ENCODE data around the gene APH1B.

APH1B gene

DNA sequence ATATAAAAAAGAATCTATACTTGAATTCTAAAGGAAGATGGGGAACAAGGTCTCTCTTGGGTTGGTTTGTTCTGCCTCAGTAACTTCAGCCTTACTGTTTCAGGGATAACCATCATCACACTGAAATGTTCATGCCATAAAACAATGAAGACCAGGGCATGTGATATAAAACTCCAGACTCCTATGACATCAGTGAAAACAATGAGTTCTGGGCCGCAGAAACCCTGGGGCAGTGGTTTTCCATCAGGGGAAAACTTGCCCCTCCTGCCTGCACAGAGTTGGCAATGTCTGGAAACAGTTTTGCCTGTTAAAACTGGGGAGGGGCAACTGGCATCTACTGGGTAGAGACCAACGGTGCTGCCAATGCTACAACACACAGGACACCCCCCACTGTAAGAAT is 57.4 kb downstream of the APH1B start:
- no peaks in the 10 kb centered on the region for H3K79me2 ChIP-seq
- TF ChIP-seq, protein P1, sequence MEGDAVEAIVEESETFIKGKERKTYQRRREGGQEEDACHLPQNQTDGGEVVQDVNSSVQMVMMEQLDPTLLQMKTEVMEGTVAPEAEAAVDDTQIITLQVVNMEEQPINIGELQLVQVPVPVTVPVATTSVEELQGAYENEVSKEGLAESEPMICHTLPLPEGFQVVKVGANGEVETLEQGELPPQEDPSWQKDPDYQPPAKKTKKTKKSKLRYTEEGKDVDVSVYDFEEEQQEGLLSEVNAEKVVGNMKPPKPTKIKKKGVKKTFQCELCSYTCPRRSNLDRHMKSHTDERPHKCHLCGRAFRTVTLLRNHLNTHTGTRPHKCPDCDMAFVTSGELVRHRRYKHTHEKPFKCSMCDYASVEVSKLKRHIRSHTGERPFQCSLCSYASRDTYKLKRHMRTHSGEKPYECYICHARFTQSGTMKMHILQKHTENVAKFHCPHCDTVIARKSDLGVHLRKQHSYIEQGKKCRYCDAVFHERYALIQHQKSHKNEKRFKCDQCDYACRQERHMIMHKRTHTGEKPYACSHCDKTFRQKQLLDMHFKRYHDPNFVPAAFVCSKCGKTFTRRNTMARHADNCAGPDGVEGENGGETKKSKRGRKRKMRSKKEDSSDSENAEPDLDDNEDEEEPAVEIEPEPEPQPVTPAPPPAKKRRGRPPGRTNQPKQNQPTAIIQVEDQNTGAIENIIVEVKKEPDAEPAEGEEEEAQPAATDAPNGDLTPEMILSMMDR (IDR thresholded peaks at IDR 0.05): no peak
- H3K9ac ChIP-seq: no peak overlapping the region

GRCh38 chr15:63335543-63336240 is 58.3 kb downstream of the APH1B start:
- H3K27ac ChIP-seq: no peak overlapping the region
- H3K9ac ChIP-seq: no peak overlapping the region
- H3K4me2 ChIP-seq (ENCODE audit: low read length): no peak overlapping the region
- H3K36me3 ChIP-seq (ENCODE audit: control insufficient read depth, insufficient read depth, low read length): no peaks in the 10 kb centered on the region
- no peak overlapping the region for H2AFZ ChIP-seq
- no peak overlapping the region for H3K4me3 ChIP-seq (ENCODE audit: low read depth, low read length)
- H3K9me3 ChIP-seq (ENCODE audit: control insufficient read depth, low read length): no peaks in the 10 kb centered on the region
- H3K4me1 ChIP-seq: no peaks in the 10 kb centered on the region
- TF ChIP-seq, protein P1 (IDR thresholded peaks at IDR 0.05): no peak
- no peaks in the 10 kb centered on the region for H3K79me2 ChIP-seq
- H3K27me3 ChIP-seq (ENCODE audit: control insufficient read depth, insufficient read depth, low read length): no peaks in the 10 kb centered on the region

More for the DNA sequence above, 57.4 kb downstream of the APH1B start:
- no peak overlapping the region for H3K4me3 ChIP-seq (ENCODE audit: low read depth, low read length)
- H3K27me3 ChIP-seq (ENCODE audit: control insufficient read depth, insufficient read depth, low read length): no peaks in the 10 kb centered on the region
- H3K9me3 ChIP-seq (ENCODE audit: control insufficient read depth, low read length): no peaks in the 10 kb centered on the region
- no peak overlapping the region for H3K27ac ChIP-seq
- no peak overlapping the region for H2AFZ ChIP-seq
- no peaks in the 10 kb centered on the region for H3K4me1 ChIP-seq
- H3K36me3 ChIP-seq (ENCODE audit: control insufficient read depth, insufficient read depth, low read length): no peaks in the 10 kb centered on the region
- no peak overlapping the region for H3K4me2 ChIP-seq (ENCODE audit: low read length)

DNA sequence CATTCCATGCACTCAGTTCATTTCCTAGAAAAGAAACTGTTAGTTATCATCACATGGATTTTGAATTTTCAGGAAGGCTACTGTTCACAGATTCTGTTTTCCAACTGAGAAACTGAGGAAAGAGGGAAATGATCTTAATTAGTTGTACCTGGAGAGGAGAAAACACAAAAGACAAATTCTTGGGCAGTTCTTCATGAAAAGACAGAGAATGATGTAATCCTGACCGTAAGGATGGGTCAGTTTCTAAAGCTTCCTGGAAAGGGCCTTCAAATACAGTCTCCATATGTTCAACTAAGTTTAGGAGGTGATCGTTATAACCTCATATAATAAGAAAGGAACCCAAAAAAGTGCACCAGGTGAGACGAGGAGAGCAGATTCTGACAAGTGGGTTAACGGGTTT is 59.6 kb downstream of the APH1B start:
- H2AFZ ChIP-seq: no peak overlapping the region
- TF ChIP-seq, protein P1 (IDR thresholded peaks at IDR 0.05): no peak
- no peaks in the 10 kb centered on the region for H3K4me1 ChIP-seq
- H3K4me2 ChIP-seq (ENCODE audit: low read length): no peak overlapping the region
- H3K9me3 ChIP-seq (ENCODE audit: control insufficient read depth, low read length): no peaks in the 10 kb centered on the region
- H3K4me3 ChIP-seq (ENCODE audit: low read depth, low read length): no peak overlapping the region
- H3K27me3 ChIP-seq (ENCODE audit: control insufficient read depth, insufficient read depth, low read length): no peaks in the 10 kb centered on the region
- H3K79me2 ChIP-seq: no peaks in the 10 kb centered on the region
- H3K27ac ChIP-seq: no peak overlapping the region
- H3K36me3 ChIP-seq (ENCODE audit: control insufficient read depth, insufficient read depth, low read length): no peaks in the 10 kb centered on the region
- no peak overlapping the region for H3K9ac ChIP-seq

GRCh38 chr15:63338170-63338569 is 60.8 kb downstream of the APH1B start:
- H3K9ac ChIP-seq: no peak overlapping the region
- TF ChIP-seq, protein P1 (IDR thresholded peaks at IDR 0.05): no peak
- no peaks in the 10 kb centered on the region for H3K79me2 ChIP-seq
- H3K4me2 ChIP-seq (ENCODE audit: low read length): no peak overlapping the region
- no peaks in the 10 kb centered on the region for H3K4me1 ChIP-seq
- H3K27ac ChIP-seq: no peak overlapping the region
- H2AFZ ChIP-seq: no peak overlapping the region
- H3K36me3 ChIP-seq (ENCODE audit: control insufficient read depth, insufficient read depth, low read length): no peaks in the 10 kb centered on the region
- no peaks in the 10 kb centered on the region for H3K9me3 ChIP-seq (ENCODE audit: control insufficient read depth, low read length)
- H3K4me3 ChIP-seq (ENCODE audit: low read depth, low read length): no peak overlapping the region
- H3K27me3 ChIP-seq (ENCODE audit: control insufficient read depth, insufficient read depth, low read length): no peaks in the 10 kb centered on the region

Measured in parathyroid adenoma (tissue), 2 donors.